ENCODE measurements around the gene VSIG1. TPM values are rescaled to one million over a fixed set of nuclear protein-coding genes. Genes with fewer than 3 reads are reported as not detected.

Gene VSIG1
- total and polyA plus RNA-seq, 10 of the 15 experiments (the other 5 are each of a cell fraction or from before 2014, with no cell fraction given) = 0.04 to 0.08 (median 0.06) TPM; not detected in 7

DNA sequence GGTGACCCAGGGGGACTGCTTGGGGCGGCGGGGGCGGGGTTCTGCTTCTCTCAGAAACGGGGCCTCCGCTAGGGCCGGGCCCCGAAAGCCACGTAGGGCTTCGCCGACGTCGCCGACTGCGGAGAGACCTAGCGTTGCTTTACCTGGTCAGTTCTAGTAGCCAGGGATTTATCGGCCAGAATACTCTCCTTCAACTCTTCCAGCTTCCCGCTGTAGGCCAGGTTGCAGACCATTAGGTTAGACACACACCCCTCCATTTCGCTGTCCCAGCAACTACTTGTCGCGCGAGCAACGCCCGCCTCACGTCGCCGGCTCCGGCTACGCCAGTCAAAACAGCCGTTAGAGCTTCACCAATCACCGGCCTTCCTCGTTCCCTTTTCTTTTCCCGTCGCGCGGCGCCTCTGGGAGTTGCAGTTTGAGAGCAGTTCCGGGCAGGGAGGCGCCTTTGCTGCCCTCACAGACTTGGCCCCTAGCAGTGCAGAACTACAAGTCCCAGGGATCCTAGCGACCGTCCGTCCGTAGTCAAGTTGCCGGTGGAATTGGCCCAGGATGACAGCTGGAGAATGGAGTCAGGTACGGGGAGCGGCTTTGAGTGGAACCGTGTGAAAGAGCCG, 46.5 kb downstream of the VSIG1 start, which contains the start of the genes ATG4A and PSMD10 (continued):
- peak in 1 of 2 experiments; percentile 59; a peak in 1 of 3 replicates for TF ChIP-seq EGR1 (IDR thresholded peaks at IDR 0.05; ENCODE audit: borderline replicate concordance in 1 of 2, low read depth in 2 of 2, low read length in 2 of 2)
- no peak for TF ChIP-seq RCOR1 (conservative IDR thresholded peaks at IDR 0.05; ENCODE audit: low read depth, low read length)
- 0 out of 2 replicates have a peak, but pooled peaks have one; percentile 20 for TF ChIP-seq TBL1XR1 (IDR thresholded peaks at IDR 0.05; ENCODE audit: low read depth, low read length)
- no peak for TF ChIP-seq FOXM1 (IDR thresholded peaks at IDR 0.05; ENCODE audit: low read depth, low read length)
- TF ChIP-seq TARDBP (IDR thresholded peaks at IDR 0.05; ENCODE audit: borderline replicate concordance) = peak; percentile 58; the same call in 1 of the 2 replicates
- TF ChIP-seq, protein P1, sequence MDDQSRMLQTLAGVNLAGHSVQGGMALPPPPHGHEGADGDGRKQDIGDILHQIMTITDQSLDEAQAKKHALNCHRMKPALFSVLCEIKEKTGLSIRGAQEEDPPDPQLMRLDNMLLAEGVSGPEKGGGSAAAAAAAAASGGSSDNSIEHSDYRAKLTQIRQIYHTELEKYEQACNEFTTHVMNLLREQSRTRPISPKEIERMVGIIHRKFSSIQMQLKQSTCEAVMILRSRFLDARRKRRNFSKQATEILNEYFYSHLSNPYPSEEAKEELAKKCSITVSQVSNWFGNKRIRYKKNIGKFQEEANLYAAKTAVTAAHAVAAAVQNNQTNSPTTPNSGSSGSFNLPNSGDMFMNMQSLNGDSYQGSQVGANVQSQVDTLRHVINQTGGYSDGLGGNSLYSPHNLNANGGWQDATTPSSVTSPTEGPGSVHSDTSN (IDR thresholded peaks at IDR 0.05; ENCODE audit: insufficient replicate concordance, low read depth, low read length) = peak; percentile 75
- peak; percentile 66 for TF ChIP-seq SP1 (IDR thresholded peaks at IDR 0.05; ENCODE audit: low read depth, low read length)
- no peak for TF ChIP-seq STAT3 (IDR thresholded peaks at IDR 0.05; ENCODE audit: low read depth, low read length)
- no peak for TF ChIP-seq KAT2A (conservative IDR thresholded peaks at IDR 0.05; ENCODE audit: control insufficient read depth, low read depth, low read length)
- no peak for TF ChIP-seq TCF7 (IDR thresholded peaks at IDR 0.05; ENCODE audit: borderline replicate concordance)
- 0 out of 2 replicates have a peak, but pooled peaks have one; percentile 58 for TF ChIP-seq YY1 (IDR thresholded peaks at IDR 0.05; ENCODE audit: low read depth, low read length)
- peak; percentile 94 for TF ChIP-seq HCFC1 (IDR thresholded peaks at IDR 0.05; ENCODE audit: low read length)
- no peak for TF ChIP-seq IRF4 (IDR thresholded peaks at IDR 0.05; ENCODE audit: low read depth, low read length)

Measured in GM12878 (cell line).